ENCODE data around the gene RABEP2. TPM values are rescaled to one million over a fixed set of nuclear protein-coding genes. Genes with fewer than 3 reads are reported as not detected.

Gene RABEP2
- total RNA-seq, 1 experiment from 2014 or later, result 17.8 TPM

DNA sequence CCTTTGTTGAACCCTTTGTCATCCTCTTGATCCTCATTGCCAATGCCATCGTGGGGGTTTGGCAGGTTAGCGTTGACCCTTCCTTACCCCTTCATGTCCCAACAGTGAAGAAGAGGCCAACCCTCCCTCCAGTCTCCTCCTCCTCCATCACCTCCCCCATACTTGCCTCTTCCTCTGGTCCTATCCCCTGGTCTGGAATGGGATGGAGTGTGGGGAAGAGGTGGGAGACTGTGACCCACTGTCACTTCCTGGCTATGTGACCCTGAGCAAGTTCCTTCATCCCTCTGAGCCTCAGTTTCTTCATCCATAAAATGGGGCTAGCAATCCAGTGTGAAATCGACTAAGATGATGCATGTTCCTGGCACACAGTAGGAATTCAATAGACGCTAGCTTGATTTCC, 44.1 kb downstream of the RABEP2 start:
- H3K36me3 Mint-ChIP-seq (ENCODE audit: insufficient read depth, unreplicated experiment), result no peaks in the 10 kb centered on the region
- H3K27ac Mint-ChIP-seq (ENCODE audit: low read depth, unreplicated experiment), result no peak overlapping the region
- H3K4me1 Mint-ChIP-seq (ENCODE audit: insufficient read depth, unreplicated experiment), result no peaks in the 10 kb centered on the region
- CTCF ChIA-PET, result interaction anchor here (0.6 to 0.7 kb wide), 2 partner anchors 23 to 63 kb away, joined by 3 to 5 read pairs; no protein-coding TSS in a partner anchor
- TF ChIP-seq, protein P1, sequence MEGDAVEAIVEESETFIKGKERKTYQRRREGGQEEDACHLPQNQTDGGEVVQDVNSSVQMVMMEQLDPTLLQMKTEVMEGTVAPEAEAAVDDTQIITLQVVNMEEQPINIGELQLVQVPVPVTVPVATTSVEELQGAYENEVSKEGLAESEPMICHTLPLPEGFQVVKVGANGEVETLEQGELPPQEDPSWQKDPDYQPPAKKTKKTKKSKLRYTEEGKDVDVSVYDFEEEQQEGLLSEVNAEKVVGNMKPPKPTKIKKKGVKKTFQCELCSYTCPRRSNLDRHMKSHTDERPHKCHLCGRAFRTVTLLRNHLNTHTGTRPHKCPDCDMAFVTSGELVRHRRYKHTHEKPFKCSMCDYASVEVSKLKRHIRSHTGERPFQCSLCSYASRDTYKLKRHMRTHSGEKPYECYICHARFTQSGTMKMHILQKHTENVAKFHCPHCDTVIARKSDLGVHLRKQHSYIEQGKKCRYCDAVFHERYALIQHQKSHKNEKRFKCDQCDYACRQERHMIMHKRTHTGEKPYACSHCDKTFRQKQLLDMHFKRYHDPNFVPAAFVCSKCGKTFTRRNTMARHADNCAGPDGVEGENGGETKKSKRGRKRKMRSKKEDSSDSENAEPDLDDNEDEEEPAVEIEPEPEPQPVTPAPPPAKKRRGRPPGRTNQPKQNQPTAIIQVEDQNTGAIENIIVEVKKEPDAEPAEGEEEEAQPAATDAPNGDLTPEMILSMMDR (IDR thresholded peaks at IDR 0.05; ENCODE audit: unreplicated experiment), result no peak
- H3K27me3 Mint-ChIP-seq (ENCODE audit: insufficient read depth, unreplicated experiment), result peaks cover 12% of the 10 kb centered on the region
- no peaks in the 10 kb centered on the region for H3K9me3 Mint-ChIP-seq (ENCODE audit: unreplicated experiment)
- no TSS peak for BruUV-seq (replicated peaks)
- POLR2A ChIA-PET, result no interaction called here
- DNase-seq (ENCODE audit: unreplicated experiment), result no peak
- intact Hi-C loops (cut with micrococcal nuclease), result no loop called here
- peak overlapping the region; percentile 1 for H3K4me3 Mint-ChIP-seq (ENCODE audit: unreplicated experiment)

DNA sequence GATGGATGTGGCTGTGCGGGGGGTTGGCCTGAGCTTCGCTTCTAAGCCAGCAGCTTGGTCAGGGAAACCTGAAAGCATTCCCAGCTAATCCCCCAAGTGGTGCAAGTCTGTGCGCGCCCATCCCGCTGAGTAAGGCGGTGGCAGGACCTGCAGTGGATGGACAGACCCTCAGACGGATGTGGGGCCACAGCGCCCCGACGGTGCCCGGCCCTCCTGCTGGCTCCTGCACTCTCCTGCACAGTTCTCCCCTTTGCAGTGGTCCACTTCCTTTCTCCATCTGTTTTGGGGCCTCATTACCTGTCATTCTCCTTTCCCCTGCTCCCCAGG, 44.5 kb downstream of the RABEP2 start:
- Mint-ChIP-seq H3K27ac (ENCODE audit: low read depth, unreplicated experiment) (no peak overlapping the region), H3K4me3 (ENCODE audit: unreplicated experiment) (peak overlapping the region; percentile 1), H3K9me3 (ENCODE audit: unreplicated experiment) (no peaks in the 10 kb centered on the region), H3K36me3 (ENCODE audit: insufficient read depth, unreplicated experiment) (no peaks in the 10 kb centered on the region), H3K27me3 (ENCODE audit: insufficient read depth, unreplicated experiment) (peaks cover 12% of the 10 kb centered on the region), H3K4me1 (ENCODE audit: insufficient read depth, unreplicated experiment) (no peaks in the 10 kb centered on the region)
- ChIA-PET POLR2A (interaction anchor here (1.8 kb wide), 1 partner anchor 10 kb away, joined by 6 read pairs; no protein-coding TSS in a partner anchor), CTCF (interaction anchor here (0.6 to 0.7 kb wide), 2 partner anchors 22 to 63 kb away, joined by 3 to 5 read pairs; no protein-coding TSS in a partner anchor)
- TF ChIP-seq, protein P1 (IDR thresholded peaks at IDR 0.05; ENCODE audit: unreplicated experiment), result no peak
- intact Hi-C loops (cut with micrococcal nuclease), result no loop called here
- DNase-seq (ENCODE audit: unreplicated experiment), result no peak
- no TSS peak for BruUV-seq (replicated peaks)

DNA sequence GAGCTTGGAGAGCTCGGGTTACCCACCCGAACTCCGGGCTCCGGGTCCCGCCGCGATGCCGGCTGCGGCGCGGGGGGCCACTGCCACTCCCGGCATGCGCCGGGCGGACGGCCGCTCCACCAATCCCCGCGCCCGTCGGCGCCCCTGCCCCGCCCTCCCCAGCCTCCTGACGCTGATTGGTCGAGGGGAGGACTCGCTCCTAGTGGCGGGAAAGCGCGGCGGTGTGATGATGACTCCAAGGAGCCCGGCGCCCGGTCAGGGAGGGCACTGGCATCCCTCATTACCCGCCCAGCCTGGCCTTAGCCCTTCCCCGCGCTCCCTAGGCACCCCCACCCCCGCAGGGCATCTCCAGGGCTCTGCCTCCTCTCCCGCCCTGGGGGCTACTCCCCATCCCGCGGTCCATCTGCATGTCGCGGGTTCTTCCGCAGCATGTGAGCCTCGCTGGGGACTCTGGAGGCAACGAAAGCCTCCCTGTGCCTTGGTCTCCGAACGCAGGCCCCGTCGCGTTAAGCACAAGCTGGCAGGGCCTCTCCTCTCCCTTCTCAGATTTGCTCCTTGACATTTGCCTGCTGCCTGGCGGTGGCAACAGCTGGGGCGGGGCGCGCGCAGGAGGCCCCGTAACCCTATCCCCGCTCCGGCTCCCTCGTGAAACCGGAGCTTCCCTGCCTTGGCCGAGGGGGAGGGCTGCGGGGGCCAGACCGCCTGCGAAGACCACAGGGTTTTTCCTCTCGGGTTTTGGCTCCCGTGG, 45.0 kb downstream of the RABEP2 start:
- Mint-ChIP-seq H3K27ac (ENCODE audit: low read depth, unreplicated experiment) (no peak overlapping the region), H3K4me3 (ENCODE audit: unreplicated experiment) (peak overlapping the region; percentile 79), H3K27me3 (ENCODE audit: insufficient read depth, unreplicated experiment) (peaks cover 12% of the 10 kb centered on the region), H3K4me1 (ENCODE audit: insufficient read depth, unreplicated experiment) (no peaks in the 10 kb centered on the region), H3K9me3 (ENCODE audit: unreplicated experiment) (no peaks in the 10 kb centered on the region), H3K36me3 (ENCODE audit: insufficient read depth, unreplicated experiment) (no peaks in the 10 kb centered on the region)
- intact Hi-C loops (cut with micrococcal nuclease), result loop anchor here (2.0 to 5.0 kb wide), 2 partner anchors 65 to 333 kb away; no protein-coding TSS in a partner anchor
- TF ChIP-seq, protein P1 (IDR thresholded peaks at IDR 0.05; ENCODE audit: unreplicated experiment), result no peak
- ChIA-PET CTCF (interaction anchor here (0.6 to 1.7 kb wide), 5 partner anchors 15 to 94 kb away, joined by 3 to 10 read pairs (median 5); no protein-coding TSS in a partner anchor), POLR2A (interaction anchor here (1.1 to 1.8 kb wide), 5 partner anchors 9 to 44 kb away, joined by 3 to 11 read pairs (median 6); partner anchors contain the start of genes RABEP2 and SH2B1)
- BruUV-seq (replicated peaks), result no TSS peak
- peak; percentile 82 for DNase-seq (ENCODE audit: unreplicated experiment)

DNA sequence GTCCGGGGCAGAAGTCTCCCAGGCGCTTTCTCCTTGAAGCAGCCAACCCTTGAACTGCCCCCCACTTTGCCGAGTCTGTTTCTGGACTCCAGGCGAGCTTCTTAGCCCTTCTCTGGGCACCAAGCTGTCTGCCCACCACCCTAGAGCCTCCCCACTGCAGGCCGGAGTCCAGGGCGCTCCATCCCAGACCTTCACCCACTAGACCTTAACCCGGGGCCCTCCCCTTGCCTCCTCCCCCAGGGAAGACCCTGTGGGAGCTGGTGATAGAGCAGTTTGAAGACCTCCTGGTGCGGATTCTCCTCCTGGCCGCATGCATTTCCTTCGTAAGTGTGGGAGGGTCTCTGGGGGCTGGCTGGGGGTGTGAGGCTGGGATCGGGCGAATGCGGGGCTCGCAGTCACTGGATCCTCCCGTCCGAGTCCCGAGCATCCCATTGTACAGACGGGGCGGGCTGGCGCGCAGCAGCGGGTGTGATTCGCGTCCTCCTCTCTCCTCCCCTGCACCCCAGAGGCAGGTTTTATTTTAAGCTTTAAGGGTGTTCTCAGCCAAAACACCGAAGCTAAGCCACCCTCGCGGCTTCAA, 45.7 kb downstream of the RABEP2 start:
- TF ChIP-seq, protein P1 (IDR thresholded peaks at IDR 0.05; ENCODE audit: unreplicated experiment), result no peak
- no peak for DNase-seq (ENCODE audit: unreplicated experiment)
- intact Hi-C loops (cut with micrococcal nuclease), result loop anchor here (2.0 to 5.0 kb wide), 2 partner anchors 65 to 332 kb away; no protein-coding TSS in a partner anchor
- Mint-ChIP-seq H3K36me3 (ENCODE audit: insufficient read depth, unreplicated experiment) (no peaks in the 10 kb centered on the region), H3K4me3 (ENCODE audit: unreplicated experiment) (peak overlapping the region; percentile 79), H3K27me3 (ENCODE audit: insufficient read depth, unreplicated experiment) (peaks cover 11% of the 10 kb centered on the region), H3K4me1 (ENCODE audit: insufficient read depth, unreplicated experiment) (no peaks in the 10 kb centered on the region), H3K9me3 (ENCODE audit: unreplicated experiment) (no peaks in the 10 kb centered on the region), H3K27ac (ENCODE audit: low read depth, unreplicated experiment) (no peak overlapping the region)
- no TSS peak for BruUV-seq (replicated peaks)
- CTCF ChIA-PET, result interaction anchor here (0.6 to 1.7 kb wide), 4 partner anchors 15 to 94 kb away, joined by 3 to 10 read pairs (median 4); no protein-coding TSS in a partner anchor
- POLR2A ChIA-PET, result interaction anchor here (1.1 to 1.8 kb wide), 5 partner anchors 9 to 45 kb away, joined by 3 to 11 read pairs (median 6); partner anchors contain the start of genes RABEP2 and SH2B1
